Neural progenitor cell (in vitro differentiated cells): ENCODE measurements around the gene PNPLA7.

Source experiments
- EZH2 ChIP-seq: fragments of 200-600 bp; sonication (generic); IDR thresholded peaks from 2 replicates; pipeline ENCODE4 v1.6.1; 2017; ENCODE audit warnings: antibody characterized with exemption, mild to moderate bottlenecking, moderate library complexity
- EZH2phosphoT487 ChIP-seq: fragments of 200-600 bp; sonication (generic); IDR thresholded peaks from 2 replicates; pipeline ENCODE4 v1.6.1; 2017; ENCODE audit warnings: antibody characterized with exemption
- TF ChIP-seq, protein P1 (sequence below): fragments of 200-600 bp; sonication (generic); IDR thresholded peaks from 2 replicates; pipeline ENCODE4 v1.5.1; 2017; ENCODE audit warnings: antibody characterized with exemption, mild to moderate bottlenecking

DNA sequence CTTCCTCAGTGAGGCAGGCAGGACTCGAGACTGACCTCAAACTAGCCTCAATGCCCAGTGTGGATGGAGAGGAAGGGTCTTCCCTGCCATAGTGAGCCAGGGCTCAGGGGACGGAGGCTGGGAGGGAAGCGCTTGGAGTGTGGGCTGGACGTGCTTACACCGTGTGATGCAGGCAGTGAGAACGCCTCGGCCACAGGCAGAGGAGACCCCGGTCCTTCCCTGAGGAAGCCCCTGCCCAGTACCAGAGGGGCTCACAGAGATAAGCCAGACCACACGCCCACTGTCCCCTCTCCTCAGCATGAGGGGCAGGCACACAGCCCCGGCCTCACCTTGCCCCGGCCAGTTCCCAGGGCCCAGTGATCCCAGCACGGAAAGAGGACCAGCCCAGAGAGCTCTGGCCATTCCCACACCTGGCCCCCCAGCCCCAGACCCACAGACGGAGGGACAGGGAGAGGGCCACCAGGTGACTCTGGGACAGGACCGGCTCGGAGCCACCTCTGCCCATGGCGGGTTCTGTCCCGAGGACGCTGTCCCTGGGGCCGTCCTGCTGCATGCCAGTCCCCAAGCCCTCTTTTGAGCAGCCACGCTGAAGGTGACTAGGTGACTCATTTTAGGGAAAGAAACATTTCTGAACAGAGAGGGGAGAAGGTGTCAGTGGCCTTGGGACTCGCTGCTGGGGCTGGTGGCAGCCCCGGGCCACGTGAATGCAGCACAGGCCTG is 85.0 kb downstream of the PNPLA7 start:
- TF ChIP-seq, protein P1, sequence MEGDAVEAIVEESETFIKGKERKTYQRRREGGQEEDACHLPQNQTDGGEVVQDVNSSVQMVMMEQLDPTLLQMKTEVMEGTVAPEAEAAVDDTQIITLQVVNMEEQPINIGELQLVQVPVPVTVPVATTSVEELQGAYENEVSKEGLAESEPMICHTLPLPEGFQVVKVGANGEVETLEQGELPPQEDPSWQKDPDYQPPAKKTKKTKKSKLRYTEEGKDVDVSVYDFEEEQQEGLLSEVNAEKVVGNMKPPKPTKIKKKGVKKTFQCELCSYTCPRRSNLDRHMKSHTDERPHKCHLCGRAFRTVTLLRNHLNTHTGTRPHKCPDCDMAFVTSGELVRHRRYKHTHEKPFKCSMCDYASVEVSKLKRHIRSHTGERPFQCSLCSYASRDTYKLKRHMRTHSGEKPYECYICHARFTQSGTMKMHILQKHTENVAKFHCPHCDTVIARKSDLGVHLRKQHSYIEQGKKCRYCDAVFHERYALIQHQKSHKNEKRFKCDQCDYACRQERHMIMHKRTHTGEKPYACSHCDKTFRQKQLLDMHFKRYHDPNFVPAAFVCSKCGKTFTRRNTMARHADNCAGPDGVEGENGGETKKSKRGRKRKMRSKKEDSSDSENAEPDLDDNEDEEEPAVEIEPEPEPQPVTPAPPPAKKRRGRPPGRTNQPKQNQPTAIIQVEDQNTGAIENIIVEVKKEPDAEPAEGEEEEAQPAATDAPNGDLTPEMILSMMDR, result no peak
- no peak for TF ChIP-seq EZH2
- no peak for TF ChIP-seq EZH2phosphoT487
